HEK293 (cell line): ENCODE data around the gene ZFP92.

ENCODE experiments used
- CTCF ChIA-PET: fragments of 350-600 bp; formaldehyde crosslinking; extraction: SDS; loops from one replicate; lab custom pipeline; 2021; ENCODE audit warnings: antibody characterized with exemption; lab: Yijun Ruan, JAX
- POLR2A ChIA-PET: fragments of 300-600 bp; formaldehyde crosslinking; extraction: SDS; loops from one replicate; lab custom pipeline; 2020; ENCODE audit warnings: antibody characterized with exemption, inconsistent platforms; lab: Yijun Ruan, JAX
- H3K27ac ChIP-seq: fragments of 200-500 bp; sonication (Bioruptor generic); 2 replicates; pipeline ENCODE4 v1.5.1; 2014; ENCODE audit warnings: low read depth, low read length, control low read depth, inconsistent platforms; ENCODE audit errors: extremely low read depth
- H3K36me3 ChIP-seq, 2 experiments: fragments of 200-500 bp in 1 of 2; sonication (Bioruptor generic) in 1 of 2; 1 replicate in 1 of 2; 2 replicates in 1 of 2; pipeline ENCODE4 v1.5.1; 2014 to 2017; ENCODE audit warnings: inconsistent platforms in 2 of 2, low read length in 2 of 2; ENCODE audit not compliant: control insufficient read depth in 2 of 2, insufficient read depth in 1 of 2
- H3K4me1 ChIP-seq: fragments of 200-500 bp; sonication (Bioruptor generic); 2 replicates; pipeline ENCODE4 v1.5.1; 2014; ENCODE audit warnings: mild to moderate bottlenecking, low read length, inconsistent platforms; ENCODE audit not compliant: control insufficient read depth, insufficient read depth
- H3K4me3 ChIP-seq: 2 replicates; pipeline ENCODE4 v1.5.1; 2011; ENCODE audit warnings: low read depth, mild to moderate bottlenecking, control low read depth, low read length, moderate library complexity
- H3K9me3 ChIP-seq: fragments of 200-500 bp; sonication (Bioruptor generic); 2 replicates; pipeline ENCODE4 v1.5.1; 2014; ENCODE audit warnings: low read depth, low read length, inconsistent platforms; ENCODE audit not compliant: control insufficient read depth, insufficient read depth
- KLF7 ChIP-seq: fragments of 450-650 bp; formaldehyde crosslinking; IDR thresholded peaks from 2 replicates; pipeline ENCODE4 v1.5.1; 2016; ENCODE audit warnings: missing biosample characterization, missing genetic modification characterization, borderline replicate concordance
- ZBTB21 ChIP-seq: fragments of 450-650 bp; formaldehyde crosslinking; IDR thresholded peaks from 2 replicates; pipeline ENCODE4 v1.5.1; 2017; ENCODE audit warnings: missing biosample characterization, missing genetic modification characterization
- ZNF19 ChIP-seq: fragments of 450-650 bp; formaldehyde crosslinking; IDR thresholded peaks from 2 replicates; pipeline ENCODE4; 2016; ENCODE audit warnings: missing biosample characterization, missing genetic modification characterization, low read depth
- ZNF221 ChIP-seq: fragments of 450-650 bp; formaldehyde crosslinking; IDR thresholded peaks from 2 replicates; pipeline ENCODE4 v1.5.1; 2017; ENCODE audit warnings: missing biosample characterization, missing genetic modification characterization, borderline replicate concordance
- ZNF266 ChIP-seq: fragments of 450-650 bp; formaldehyde crosslinking; IDR thresholded peaks from 2 replicates; pipeline ENCODE4 v1.5.1; 2016; ENCODE audit warnings: missing biosample characterization, missing genetic modification characterization, low read depth
- ZNF311 ChIP-seq: fragments of 450-650 bp; formaldehyde crosslinking; IDR thresholded peaks from 2 replicates; pipeline ENCODE4 v1.5.1; 2017; ENCODE audit warnings: missing biosample characterization, missing genetic modification characterization, borderline replicate concordance
- ZNF501 ChIP-seq: fragments of 450-650 bp; formaldehyde crosslinking; IDR thresholded peaks from 2 replicates; pipeline ENCODE4 v1.5.1; 2016; ENCODE audit warnings: missing biosample characterization, missing genetic modification characterization
- ZNF621 ChIP-seq: fragments of 450-650 bp; formaldehyde crosslinking; IDR thresholded peaks from 2 replicates; pipeline ENCODE4 v1.5.1; 2017; ENCODE audit warnings: missing biosample characterization, missing genetic modification characterization
- ZNF629 ChIP-seq: fragments of 450-650 bp; formaldehyde crosslinking; IDR thresholded peaks from 2 replicates; pipeline ENCODE4 v1.5.1; 2017; ENCODE audit warnings: missing biosample characterization, missing genetic modification characterization
- ZNF704 ChIP-seq: fragments of 450-650 bp; formaldehyde crosslinking; IDR thresholded peaks from 2 replicates; pipeline ENCODE4 v1.5.1; 2016; ENCODE audit warnings: missing biosample characterization, missing genetic modification characterization
- ZNF707 ChIP-seq: fragments of 450-650 bp; formaldehyde crosslinking; IDR thresholded peaks from 2 replicates; pipeline ENCODE4 v1.5.1; 2016; ENCODE audit warnings: missing biosample characterization, missing genetic modification characterization
- ZNF768 ChIP-seq: fragments of 450-650 bp; formaldehyde crosslinking; IDR thresholded peaks from 2 replicates; pipeline ENCODE4 v1.5.1; 2018; ENCODE audit warnings: missing biosample characterization, mild to moderate bottlenecking, missing genetic modification characterization
- ZNF776 ChIP-seq: fragments of 450-650 bp; formaldehyde crosslinking; IDR thresholded peaks from 2 replicates; pipeline ENCODE4 v1.5.0; 2017; ENCODE audit warnings: missing biosample characterization, missing genetic modification characterization, borderline replicate concordance
- ZNF777 ChIP-seq: fragments of 450-650 bp; formaldehyde crosslinking; IDR thresholded peaks from 2 replicates; pipeline ENCODE4 v1.5.1; 2017; ENCODE audit warnings: missing biosample characterization, missing genetic modification characterization, borderline replicate concordance
- ZSCAN16 ChIP-seq: fragments of 450-650 bp; formaldehyde crosslinking; IDR thresholded peaks from 2 replicates; pipeline ENCODE4 v1.5.1; 2016; ENCODE audit warnings: missing biosample characterization, missing genetic modification characterization
- TF ChIP-seq, protein P1 (sequence below): fragments of 450-650 bp; formaldehyde crosslinking; IDR thresholded peaks from 2 replicates; pipeline ENCODE4 v1.5.1; 2016; ENCODE audit warnings: missing biosample characterization, missing genetic modification characterization
- TF ChIP-seq, protein P2 (sequence below): fragments of 450-650 bp; formaldehyde crosslinking; IDR thresholded peaks from 2 replicates; pipeline ENCODE4 v1.5.1; 2017; ENCODE audit warnings: missing biosample characterization, missing genetic modification characterization
- TF ChIP-seq, protein P3 (sequence below): fragments of 450-650 bp; formaldehyde crosslinking; IDR thresholded peaks from 2 replicates; pipeline ENCODE4 v1.5.1; 2016; ENCODE audit warnings: missing biosample characterization, missing genetic modification characterization

ZFP92 gene

DNA sequence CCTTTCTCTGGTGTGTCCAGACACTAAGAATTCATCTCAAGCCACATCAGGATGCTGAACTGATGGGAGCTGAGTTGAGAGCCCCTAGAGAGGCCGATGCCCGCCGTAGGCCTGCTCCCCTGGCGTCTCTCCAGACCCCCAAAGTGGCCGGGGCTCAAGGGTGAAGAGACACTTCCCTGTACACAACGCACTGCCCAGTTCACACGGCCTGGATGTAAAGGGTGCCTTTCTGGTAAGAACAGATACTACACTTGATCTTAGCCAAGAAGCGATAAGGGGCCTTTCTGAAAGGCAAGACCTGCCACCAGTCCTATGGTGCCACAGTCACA lies 39.6 kb downstream of the ZFP92 start:
- H3K4me1 ChIP-seq, result no peaks in the 10 kb centered on the region
- TF ChIP-seq ZNF776 (tag by site-specific recombination) (no peak), ZNF501 (no peak), ZNF629 (tag by site-specific recombination) (no peak), ZNF221 (no peak), KLF7 (tag by site-specific recombination) (no peak)
- ChIA-PET CTCF (interaction anchor here (0.6 kb wide), 1 partner anchor 65 kb away, joined by 3 read pairs; no protein-coding TSS in a partner anchor), POLR2A (no interaction called here)
- H3K9me3 ChIP-seq, result no peaks in the 10 kb centered on the region
- H3K4me3 ChIP-seq, result no peak overlapping the region
- H3K27ac ChIP-seq, result no peak overlapping the region
- H3K36me3 ChIP-seq, result peaks cover 0 to 30% of the 10 kb centered on the region in 2 experiments; a peak in 2 of 3 replicates

DNA sequence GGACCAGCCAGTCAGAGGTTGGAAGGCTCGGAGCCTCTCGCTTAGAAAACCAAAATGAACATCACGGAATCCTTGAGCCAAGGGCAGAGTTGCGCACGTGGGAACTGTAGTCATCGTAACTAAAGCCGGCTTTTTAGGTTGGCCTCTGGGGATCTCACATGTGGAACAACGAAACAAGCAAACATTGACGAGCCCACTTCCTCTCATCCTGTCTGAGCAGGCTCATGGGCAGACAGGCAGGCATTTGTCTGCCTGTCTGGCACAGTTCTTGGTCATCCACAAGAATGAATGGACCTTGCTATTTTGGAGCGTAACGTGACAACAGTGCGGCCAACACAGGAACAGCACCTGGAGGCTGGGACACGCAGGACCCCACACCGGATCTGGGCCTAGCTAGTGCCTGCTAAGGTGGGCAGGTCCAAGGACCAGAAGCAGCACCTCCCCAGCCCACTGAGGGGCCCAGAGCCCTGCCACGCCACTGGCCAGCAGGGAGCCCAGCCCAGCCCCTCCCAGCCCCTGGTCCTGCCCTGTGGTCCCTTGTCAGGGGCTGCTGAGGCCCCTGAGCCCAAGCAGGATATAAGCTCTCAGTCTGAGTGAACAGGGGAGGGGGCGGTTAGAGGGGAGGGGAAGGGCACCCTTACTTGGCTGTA lies 43.8 kb downstream of the ZFP92 start:
- no peaks in the 10 kb centered on the region for H3K4me1 ChIP-seq
- H3K4me3 ChIP-seq, result no peak overlapping the region
- H3K36me3 ChIP-seq, result peaks cover 5 to 37% of the 10 kb centered on the region in 2 experiments; a peak in 2 of 3 replicates
- TF ChIP-seq ZBTB21 (tag by site-specific recombination), result no peak
- no peak for TF ChIP-seq ZNF311 (tag by site-specific recombination)
- no peak for TF ChIP-seq ZNF19 (tag by site-specific recombination)
- no peak for TF ChIP-seq ZNF704 (tag by site-specific recombination)
- TF ChIP-seq ZNF266 (tag by site-specific recombination), result no peak
- TF ChIP-seq, protein P1, sequence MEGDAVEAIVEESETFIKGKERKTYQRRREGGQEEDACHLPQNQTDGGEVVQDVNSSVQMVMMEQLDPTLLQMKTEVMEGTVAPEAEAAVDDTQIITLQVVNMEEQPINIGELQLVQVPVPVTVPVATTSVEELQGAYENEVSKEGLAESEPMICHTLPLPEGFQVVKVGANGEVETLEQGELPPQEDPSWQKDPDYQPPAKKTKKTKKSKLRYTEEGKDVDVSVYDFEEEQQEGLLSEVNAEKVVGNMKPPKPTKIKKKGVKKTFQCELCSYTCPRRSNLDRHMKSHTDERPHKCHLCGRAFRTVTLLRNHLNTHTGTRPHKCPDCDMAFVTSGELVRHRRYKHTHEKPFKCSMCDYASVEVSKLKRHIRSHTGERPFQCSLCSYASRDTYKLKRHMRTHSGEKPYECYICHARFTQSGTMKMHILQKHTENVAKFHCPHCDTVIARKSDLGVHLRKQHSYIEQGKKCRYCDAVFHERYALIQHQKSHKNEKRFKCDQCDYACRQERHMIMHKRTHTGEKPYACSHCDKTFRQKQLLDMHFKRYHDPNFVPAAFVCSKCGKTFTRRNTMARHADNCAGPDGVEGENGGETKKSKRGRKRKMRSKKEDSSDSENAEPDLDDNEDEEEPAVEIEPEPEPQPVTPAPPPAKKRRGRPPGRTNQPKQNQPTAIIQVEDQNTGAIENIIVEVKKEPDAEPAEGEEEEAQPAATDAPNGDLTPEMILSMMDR, result no peak
- TF ChIP-seq ZSCAN16 (tag by site-specific recombination), result no peak
- TF ChIP-seq ZNF621 (tag by site-specific recombination), result no peak
- TF ChIP-seq, protein P2, sequence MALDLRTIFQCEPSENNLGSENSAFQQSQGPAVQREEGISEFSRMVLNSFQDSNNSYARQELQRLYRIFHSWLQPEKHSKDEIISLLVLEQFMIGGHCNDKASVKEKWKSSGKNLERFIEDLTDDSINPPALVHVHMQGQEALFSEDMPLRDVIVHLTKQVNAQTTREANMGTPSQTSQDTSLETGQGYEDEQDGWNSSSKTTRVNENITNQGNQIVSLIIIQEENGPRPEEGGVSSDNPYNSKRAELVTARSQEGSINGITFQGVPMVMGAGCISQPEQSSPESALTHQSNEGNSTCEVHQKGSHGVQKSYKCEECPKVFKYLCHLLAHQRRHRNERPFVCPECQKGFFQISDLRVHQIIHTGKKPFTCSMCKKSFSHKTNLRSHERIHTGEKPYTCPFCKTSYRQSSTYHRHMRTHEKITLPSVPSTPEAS, result no peak
- no peak for TF ChIP-seq ZNF768 (tag by site-specific recombination)
- TF ChIP-seq, protein P3, sequence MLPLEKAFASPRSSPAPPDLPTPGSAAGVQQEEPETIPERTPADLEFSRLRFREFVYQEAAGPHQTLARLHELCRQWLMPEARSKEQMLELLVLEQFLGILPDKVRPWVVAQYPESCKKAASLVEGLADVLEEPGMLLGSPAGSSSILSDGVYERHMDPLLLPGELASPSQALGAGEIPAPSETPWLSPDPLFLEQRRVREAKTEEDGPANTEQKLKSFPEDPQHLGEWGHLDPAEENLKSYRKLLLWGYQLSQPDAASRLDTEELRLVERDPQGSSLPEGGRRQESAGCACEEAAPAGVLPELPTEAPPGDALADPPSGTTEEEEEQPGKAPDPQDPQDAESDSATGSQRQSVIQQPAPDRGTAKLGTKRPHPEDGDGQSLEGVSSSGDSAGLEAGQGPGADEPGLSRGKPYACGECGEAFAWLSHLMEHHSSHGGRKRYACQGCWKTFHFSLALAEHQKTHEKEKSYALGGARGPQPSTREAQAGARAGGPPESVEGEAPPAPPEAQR (tag by site-specific recombination), result no peak
- TF ChIP-seq ZNF777 (tag by site-specific recombination), result no peak
- no peak for TF ChIP-seq ZNF707 (tag by site-specific recombination)
- TF ChIP-seq, all 188 proteins: peak for 0
- Histone ChIP-seq H3K27ac (no peak overlapping the region), H3K9me3 (no peaks in the 10 kb centered on the region)
- CTCF ChIA-PET, result no interaction called here
- POLR2A ChIA-PET, result no interaction called here
